ENCODE data around the gene WNK4.
"Not testable (repeated sequence)": the region's sequence is repeated elsewhere in the genome, so short reads cannot be mapped to it uniquely, and the experiment has no call there.

WNK4 gene

GRCh38 chr17:42779936-42780850 is at the start of gene WNK4:
Gene WNK4, plus strand, starts transcription at chr17:42780610. Its CDS starts 89 bp downstream, at chr17:42780699.
- DNase-seq, result no peak

DNA sequence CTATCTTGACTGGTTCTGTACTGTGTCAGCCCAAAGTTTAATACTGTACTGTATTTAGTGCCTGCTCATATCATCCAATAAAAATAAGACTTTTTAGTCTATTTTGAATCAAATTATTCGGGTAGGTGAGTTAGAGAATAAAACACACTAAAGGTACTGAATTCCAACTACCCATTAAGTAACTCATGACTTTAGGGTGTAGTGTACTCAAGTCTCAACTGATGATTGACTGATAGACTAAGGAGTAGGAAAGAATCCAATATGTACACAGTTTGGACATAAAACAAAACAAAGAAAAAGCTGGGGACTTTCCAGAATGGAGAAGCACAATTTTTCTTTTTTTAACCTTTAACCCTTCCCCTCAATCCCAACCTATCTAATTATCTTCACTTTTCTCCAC is 39.7 kb upstream of the WNK4 start:
- DNase-seq, result no peak

DNA sequence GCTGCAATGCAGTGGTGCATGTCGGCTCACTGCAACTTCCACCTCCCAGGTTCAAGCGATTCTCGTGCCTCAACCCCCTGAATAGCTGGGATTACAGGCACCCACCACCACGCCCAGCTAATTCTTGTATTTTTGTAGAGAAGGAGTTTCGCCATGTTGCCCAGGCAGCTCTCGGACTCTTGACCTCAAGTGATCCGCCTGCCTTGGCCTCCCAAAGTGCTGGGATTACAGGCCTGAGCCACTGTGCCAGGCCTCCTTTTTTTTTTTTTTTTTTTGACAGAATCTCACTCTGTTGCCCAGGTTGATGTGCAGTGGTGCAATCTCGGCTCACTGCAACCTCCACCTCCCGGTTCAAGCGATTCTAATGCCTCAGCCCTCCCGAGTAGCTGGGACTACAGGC is 37.5 kb upstream of the WNK4 start:
- DNase-seq, result not testable (repeated sequence)

DNA sequence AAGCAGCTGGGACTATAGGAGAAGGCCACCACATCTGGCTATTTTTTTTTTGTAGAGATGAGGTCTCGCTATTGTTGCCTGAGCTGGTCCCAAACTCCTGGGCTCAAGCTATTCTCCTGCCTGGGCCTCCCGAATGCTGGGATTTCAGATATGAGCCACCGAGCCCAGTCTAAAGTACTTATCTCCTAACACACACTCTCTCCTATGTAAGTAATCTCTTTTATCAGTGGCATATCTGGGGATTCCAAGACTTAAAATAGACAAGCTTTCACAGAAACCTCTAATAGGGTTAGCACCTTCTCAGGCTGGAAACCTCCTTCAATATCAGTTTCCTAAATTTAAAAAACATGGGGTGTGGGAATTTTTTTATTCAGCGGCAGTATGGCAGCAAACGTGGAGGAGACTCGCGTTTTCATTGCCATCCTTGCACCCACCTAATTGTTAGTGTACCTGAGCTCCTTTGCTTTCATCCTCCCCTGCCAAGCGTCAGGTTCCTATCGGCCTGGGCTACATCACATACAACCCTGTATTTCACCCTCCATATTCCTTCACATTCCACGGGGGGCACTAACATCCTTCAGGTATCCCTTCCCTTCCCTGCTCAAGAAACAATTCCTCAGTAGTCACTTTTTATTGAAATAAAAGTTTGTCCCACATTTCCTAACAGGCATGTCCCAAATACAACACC is 36.7 kb upstream of the WNK4 start:
- no peak for DNase-seq

- DNase-seq, result peak; percentile 69
Measured at GRCh38 chr17:42744283-42744805, 36.1 kb upstream of the WNK4 start.

DNA sequence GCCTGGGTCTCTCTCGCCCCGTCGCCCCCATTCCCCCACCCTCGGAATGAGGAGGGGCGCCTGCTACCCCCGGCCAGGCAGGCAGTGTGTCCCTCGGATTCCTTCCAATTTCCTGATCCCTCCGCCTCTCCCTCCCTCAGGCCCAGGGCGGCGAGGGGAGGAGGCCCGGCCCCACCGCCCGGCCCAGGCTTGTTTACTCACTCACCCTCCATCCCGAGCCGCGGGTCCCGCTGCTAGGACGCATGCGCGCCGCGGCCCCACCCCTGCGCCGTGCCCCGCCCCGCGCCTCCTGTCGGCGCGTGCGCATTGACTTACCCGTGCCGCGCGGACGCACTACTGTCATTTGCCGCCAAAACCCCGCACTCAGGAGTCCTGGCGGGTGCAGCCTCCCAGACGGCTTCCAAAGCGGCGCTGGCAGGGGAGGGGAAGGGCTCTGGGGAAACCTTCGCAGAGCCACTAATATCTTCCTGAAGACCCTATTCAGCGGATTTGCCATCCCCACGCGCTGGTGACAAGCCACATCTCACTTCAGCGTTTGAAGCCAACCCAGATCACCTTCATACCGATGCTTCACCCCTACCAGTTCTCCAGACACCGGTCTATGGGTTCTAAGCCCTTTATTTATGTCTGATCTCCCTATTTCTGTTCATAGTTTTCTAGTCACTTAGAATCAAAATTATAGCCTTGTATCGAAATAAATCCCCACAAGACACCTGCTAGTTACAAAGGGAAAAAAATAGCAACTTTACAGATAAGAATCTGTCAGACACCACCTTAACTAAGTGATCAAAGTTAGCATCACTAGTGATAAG is 35.4 kb upstream of the WNK4 start, which contains the start of gene EZH1:
TSS of gene EZH1 (minus strand) at position 235 of the 812 bp plus-strand sequence. CDS start 16,099 bp downstream, outside the sequence.
- DNase-seq, result peak; percentile 93

DNA sequence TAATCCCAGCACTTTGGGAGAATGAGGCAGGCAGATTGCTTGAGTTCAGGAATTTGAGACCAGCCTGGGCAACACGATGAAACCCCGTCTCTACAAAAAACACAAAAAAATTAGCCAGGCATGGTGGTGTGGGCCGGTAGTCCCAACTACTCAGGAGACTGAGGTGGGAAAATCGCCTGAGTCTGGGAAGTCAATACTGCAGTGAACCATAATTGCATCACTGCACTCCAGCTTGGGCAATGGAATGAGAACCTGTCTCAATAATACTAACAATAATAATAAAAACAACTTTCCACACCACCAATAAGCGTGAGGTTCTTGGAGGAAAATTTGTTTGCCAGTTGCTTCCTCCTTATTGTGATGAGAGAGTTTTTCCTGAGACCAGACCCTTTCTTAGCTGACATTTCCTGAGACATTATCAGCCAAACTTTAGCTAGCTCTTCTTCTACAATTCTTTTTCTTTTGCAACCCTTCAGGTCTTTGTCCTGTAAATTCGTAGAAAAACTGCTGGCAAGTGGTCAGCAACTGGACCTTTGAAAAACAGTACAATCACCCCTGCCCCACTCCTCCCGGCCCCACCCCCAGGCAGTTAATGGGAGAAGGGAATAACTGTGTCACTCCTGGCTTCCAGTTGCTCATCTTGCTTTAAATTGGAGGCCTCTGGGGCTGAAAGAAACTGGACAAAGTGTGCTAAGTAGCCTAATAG is 32.1 kb upstream of the WNK4 start:
- no peak for DNase-seq

DNA sequence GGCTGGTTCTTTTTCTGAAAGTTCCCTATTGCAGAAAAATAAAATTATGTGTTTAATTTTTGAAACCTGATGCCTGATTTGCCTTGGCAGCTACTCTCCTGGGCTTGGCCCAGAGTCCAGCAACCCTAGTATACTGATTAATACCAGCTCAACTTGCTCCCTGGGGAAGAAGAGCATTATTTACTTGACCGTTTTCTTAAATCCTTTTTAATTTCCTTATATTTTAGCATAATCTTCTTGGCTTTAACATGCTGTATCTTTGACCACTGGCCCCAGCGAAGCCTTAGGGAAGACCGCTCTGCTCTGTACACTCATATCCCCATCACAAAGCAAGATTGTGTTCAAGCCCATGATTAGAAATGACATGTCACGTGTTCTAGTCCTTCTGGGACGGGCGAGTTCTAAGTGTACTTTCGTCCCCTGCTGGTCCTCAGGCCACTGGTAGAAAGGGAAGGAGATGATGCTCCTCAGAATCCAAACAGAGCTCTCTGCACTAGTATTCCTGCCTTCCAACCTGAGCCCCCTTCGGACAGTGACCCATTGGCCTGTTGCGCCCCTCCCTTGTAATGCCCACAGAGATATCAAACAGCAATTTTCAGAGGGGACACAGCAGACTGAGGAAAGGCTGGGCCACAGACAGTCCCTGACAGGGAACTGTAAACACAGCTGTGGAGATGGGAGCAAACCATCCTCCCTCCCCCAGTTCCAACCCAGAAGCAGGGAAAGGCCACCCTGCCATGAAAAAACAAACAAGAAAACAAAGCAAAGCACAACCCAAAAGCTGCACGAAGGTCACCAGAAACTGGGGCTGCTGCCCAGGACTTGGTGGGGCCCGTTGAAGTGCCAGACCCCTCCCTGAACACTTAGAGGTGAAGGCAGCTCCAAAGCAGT is 31.3 kb upstream of the WNK4 start:
- DNase-seq, result no peak

- DNase-seq, result no peak
Measured at GRCh38 chr17:42750739-42751344, 29.6 kb upstream of the WNK4 start.

DNA sequence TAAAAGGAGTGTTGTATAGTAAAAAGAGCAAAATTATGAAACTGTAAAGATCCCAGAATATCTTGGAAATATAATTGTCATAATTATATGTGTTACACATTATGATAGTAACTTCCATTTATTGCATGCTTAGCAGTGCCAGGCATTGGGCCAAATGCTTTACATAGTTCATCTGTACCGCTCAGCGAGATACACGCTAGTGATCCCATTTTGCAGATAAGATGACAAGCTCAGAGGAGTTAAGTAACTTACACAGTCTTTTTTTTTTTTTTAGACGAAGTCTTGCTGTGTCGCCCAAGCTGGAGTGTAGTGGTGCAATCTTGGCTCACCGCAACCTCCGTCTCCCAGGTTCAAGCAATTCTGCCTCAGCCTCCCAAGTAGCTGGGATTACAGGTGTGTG is 28.8 kb upstream of the WNK4 start:
- DNase-seq, result no peak

- no peak for DNase-seq
Measured at GRCh38 chr17:42754782-42755181, 25.6 kb upstream of the WNK4 start.

DNA sequence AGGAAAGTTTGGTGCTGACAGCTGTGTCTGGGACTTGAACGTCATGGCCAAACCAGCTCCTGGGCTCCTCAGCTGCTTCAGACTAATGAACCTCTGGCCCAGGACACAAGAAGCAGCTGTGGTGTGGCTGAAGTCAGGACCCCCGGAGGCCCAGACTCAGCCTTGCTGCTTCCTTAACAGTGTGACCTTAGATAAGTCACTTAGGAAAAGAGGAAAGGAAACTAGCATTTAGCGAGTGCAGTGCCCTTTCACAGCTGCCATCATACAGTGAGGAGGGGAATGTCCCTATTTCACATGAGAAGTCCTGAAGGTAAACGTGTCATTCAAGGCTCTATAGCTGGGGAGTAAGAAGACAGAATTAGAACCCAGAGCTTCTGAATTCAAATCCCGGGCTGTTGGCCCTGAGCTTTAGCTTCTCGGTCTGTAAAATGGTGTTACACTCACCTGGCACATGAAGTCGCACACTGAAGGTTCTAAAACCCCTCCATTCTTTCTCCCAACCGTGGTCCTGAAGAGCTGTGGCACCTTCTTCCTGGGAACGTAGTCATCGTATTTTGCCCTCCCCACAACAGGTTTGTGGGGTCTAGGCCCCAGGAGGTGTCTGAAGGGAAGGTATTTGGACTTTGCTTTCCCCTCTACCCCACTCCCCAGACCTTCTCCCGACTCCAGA is 20.3 kb upstream of the WNK4 start:
- peak; percentile 38 for DNase-seq

DNA sequence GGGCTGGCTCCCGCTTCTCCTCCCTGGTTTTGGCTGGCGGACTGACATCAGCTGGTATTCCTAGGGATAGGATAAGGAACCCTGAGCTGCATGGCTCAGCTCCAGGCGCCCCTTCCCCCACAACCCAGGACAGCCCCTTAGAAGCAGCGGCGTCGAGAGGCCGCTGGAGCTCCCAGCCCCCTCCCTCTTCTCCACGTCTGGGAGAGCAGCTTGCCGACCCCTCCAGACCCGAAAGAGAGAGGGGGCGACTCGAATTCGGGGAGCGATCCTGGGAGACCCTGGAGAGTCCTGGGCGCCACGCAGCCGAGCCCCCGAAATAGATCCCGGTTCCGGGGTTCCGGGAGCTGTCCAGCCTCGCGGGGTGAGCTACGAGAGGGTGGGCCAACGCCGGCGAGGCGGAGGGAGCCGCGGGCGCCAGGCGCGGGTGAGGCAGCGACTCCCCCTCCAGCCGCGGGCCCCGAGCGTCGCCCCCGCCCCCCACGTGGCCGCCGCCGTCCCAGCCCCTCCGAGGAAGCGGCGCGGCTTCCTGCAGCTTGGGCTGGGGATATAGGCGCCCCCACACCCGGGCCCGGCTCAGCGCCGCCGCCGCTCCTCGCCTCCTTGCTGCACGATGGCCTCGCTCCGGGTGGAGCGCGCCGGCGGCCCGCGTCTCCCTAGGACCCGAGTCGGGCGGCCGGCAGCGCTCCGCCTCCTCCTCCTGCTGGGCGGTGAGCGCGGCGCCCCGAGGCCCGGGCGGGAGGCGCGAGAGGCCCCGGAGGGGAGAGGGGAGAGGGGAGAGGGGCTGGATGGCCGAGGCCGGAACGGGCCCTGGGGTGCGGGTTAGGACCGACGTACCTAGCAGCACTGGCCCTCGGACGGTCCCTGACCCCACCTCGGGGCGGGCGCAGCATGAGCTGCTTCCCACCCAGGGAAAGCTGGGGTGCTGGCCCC is 19.5 kb upstream of the WNK4 start, which contains the start of gene RAMP2:
TSS of gene RAMP2 (plus strand) at position 576 of the 930 bp plus-strand sequence. CDS start at position 611, 35 bp downstream.
- no peak for DNase-seq

DNA sequence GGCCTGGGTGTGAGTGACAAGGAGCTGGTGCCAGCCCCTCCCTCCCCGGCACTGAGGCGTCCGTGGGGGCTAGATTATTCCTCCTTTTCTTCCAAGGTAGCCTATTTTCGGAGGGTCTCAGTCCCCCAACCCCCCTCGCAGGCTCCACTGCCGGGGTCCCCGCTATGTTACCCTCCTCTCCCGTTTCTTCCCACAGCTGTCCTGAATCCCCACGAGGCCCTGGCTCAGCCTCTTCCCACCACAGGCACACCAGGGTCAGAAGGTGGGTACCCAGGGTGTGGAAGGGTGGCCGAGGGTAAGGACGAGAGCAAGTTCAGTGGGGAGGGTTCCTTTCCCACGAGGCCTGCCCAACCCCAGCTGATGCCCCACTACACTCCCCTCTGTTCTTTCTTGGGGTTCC is 18.8 kb upstream of the WNK4 start:
- DNase-seq, result no peak

DNA sequence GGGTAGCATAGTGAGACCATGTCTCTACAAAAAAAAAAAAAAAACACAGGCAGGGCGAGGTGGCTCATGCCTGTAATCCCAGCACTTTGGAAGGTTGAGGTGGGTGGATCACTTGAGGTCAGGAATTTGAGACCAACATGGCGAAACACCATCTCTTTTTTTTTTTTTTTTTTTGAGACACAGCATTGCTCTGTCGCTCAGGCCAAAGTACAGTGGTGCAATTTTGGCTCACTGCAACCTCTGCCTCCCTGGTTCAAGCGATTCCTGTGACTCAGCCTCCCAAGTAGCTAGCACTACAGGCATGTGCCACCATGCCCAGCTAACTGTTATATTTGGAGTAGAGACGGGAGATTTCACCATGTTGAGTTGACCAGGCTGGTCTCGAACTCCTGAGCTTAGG is 14.3 kb upstream of the WNK4 start:
- no peak for DNase-seq

- no peak for DNase-seq
Measured at GRCh38 chr17:42767512-42767911, 12.9 kb upstream of the WNK4 start.

DNA sequence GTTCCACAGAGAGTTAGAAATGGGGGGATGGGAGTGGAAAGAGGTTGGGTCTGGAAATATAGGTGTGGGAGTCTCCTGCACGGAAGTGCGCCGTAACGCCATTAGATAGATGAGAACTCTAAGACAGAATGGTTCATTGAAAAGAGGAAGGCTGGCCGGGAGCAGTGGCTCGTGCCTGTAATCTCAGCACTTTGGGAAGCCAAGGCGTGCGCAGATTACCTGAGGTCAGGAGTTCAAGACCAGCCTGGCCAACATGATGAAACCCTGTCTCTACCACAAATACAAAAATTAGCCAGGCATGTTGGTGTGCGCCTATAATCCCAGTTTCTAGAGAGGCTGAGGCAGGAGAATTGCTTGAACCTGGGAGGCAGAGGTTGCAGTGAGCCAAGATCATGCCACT is 12.4 kb upstream of the WNK4 start:
- DNase-seq, result not testable (repeated sequence)

- DNase-seq, result not testable (repeated sequence)
Measured at GRCh38 chr17:42769964-42770363, 10.4 kb upstream of the WNK4 start.

GRCh38 chr17:42772945-42773289 is 7.5 kb upstream of the WNK4 start:
- no peak for DNase-seq

All from CD4-positive, alpha-beta T cell treated with Interleukin-15 for 1 hour (primary cell).